T-helper 1 cell treated with Interleukin-12 subunit alpha and Interleukin-12 subunit beta and Interleukin-4 antibody, amounts not matched to agents 30 ng/mL and 1 ng/mL, for 36 hours (primary cell): ENCODE data around the gene ZFP30. TPM values are rescaled to one million over a fixed set of nuclear protein-coding genes. Genes with fewer than 3 reads are reported as not detected.

ENCODE experiments used
- intact Hi-C: fragments of 100-400 bp; cut with micrococcal nuclease; formaldehyde crosslinking; loops from one replicate; pipeline ENCODE4 v1.15.1; 2024
- total RNA-seq: library from RNA; stranded (reverse); gene quantifications from 2 replicates; pipeline ENCODE4 v1.2.3, GENCODE V29; 2022

Gene ZFP30
- total RNA-seq: 9.6 and 11.6 TPM in 2 replicates

GRCh38 chr19:37655301-37655688, at the start of gene ZFP30:
TSS of gene ZFP30 (minus strand) at chr19:37655465. CDS start at chr19:37647822, 7,643 bp downstream.
- intact Hi-C loops: loop anchor here (1.0 to 10.0 kb wide), 16 partner anchors 38 to 1528 kb away; partner anchors contain the start of genes SIPA1L3, WDR87, ZNF146 and ZNF260

- intact Hi-C loops: no loop called here
Observed at GRCh38 chr19:37699057-37699456, 43.8 kb upstream of the ZFP30 start.

GRCh38 chr19:37698216-37698615, 43.0 kb upstream of the ZFP30 start:
- intact Hi-C loops: no loop called here

GRCh38 chr19:37695144-37695899, 40.1 kb upstream of the ZFP30 start:
- intact Hi-C loops: no loop called here

- intact Hi-C loops: loop anchor here (1.0 to 2.0 kb wide), 4 partner anchors 26 to 322 kb away; partner anchors contain the start of genes ZFP30, ZNF527, ZNF540 and ZNF571
Observed at GRCh38 chr19:37692956-37693620, 37.8 kb upstream of the ZFP30 start.

GRCh38 chr19:37691881-37692504, 36.7 kb upstream of the ZFP30 start:
- intact Hi-C loops: loop anchor here (1.0 to 2.0 kb wide), 4 partner anchors 27 to 321 kb away; partner anchors contain the start of genes ZFP30, ZNF527, ZNF540 and ZNF571

- intact Hi-C loops: no loop called here
Observed at GRCh38 chr19:37683520-37683919, 28.3 kb upstream of the ZFP30 start.

GRCh38 chr19:37669450-37669914, 14.2 kb upstream of the ZFP30 start:
- intact Hi-C loops: no loop called here

- intact Hi-C loops: loop anchor here (5.0 to 10.0 kb wide), 6 partner anchors 250 to 1530 kb away; partner anchors contain the start of genes SIPA1L3, WDR87, ZNF146 and ZNF565
Observed at GRCh38 chr19:37657157-37657556, 1.9 kb upstream of the ZFP30 start.

- intact Hi-C loops: loop anchor here (1.0 to 10.0 kb wide), 18 partner anchors 37 to 1529 kb away; partner anchors contain the start of genes SIPA1L3, WDR87, ZNF146 and ZNF260
Observed at GRCh38 chr19:37655689-37656371, 565 bp upstream of the ZFP30 start.

- intact Hi-C loops: loop anchor here (1.0 to 10.0 kb wide), 16 partner anchors 38 to 1527 kb away; partner anchors contain the start of genes SIPA1L3, WDR87, ZNF146 and ZNF260
Observed at GRCh38 chr19:37654629-37655300, 500 bp downstream of the ZFP30 start.

- intact Hi-C loops: loop anchor here (2.0 to 10.0 kb wide), 7 partner anchors 39 to 1439 kb away; partner anchors contain the start of genes ZNF146, ZNF529, ZNF565 and ZNF566
Observed at GRCh38 chr19:37654118-37654517, 1.1 kb downstream of the ZFP30 start.

- intact Hi-C loops: no loop called here
Observed at GRCh38 chr19:37635076-37636056, 19.9 kb downstream of the ZFP30 start.

- intact Hi-C loops: loop anchor here (1.0 to 5.0 kb wide), 14 partner anchors 60 to 1468 kb away; partner anchors contain the start of genes ZFP30, ZFP82, ZNF345 and ZNF420
Observed at GRCh38 chr19:37594982-37595382, 60.3 kb downstream of the ZFP30 start.

- intact Hi-C loops: loop anchor here (1.0 to 5.0 kb wide), 14 partner anchors 61 to 1467 kb away; partner anchors contain the start of genes ZFP30, ZFP82, ZNF345 and ZNF420
Observed at GRCh38 chr19:37594304-37594981, 60.8 kb downstream of the ZFP30 start, which contains the start of the genes ZNF540 and ZNF571. TSS of gene ZNF540 (plus strand) at chr19:37594876. CDS start at chr19:37598448, 3,572 bp downstream. TSS of gene ZNF571 (minus strand) at chr19:37594792. CDS start at chr19:37586676, 8,116 bp downstream.

- intact Hi-C loops: loop anchor here (1.0 to 5.0 kb wide), 14 partner anchors 61 to 1467 kb away; partner anchors contain the start of genes ZFP30, ZFP82, ZNF345 and ZNF420
Observed at GRCh38 chr19:37593996-37594303, 61.3 kb downstream of the ZFP30 start.

GRCh38 chr19:37583340-37583739, 71.9 kb downstream of the ZFP30 start:
- intact Hi-C loops: no loop called here

- intact Hi-C loops: no loop called here
Observed at GRCh38 chr19:37572203-37572602, 83.1 kb downstream of the ZFP30 start.
